HTR-8/SVneo (cell line): ENCODE data around the gene RANGAP1.

ENCODE experiments used
- DNase-seq: peaks from one replicate; pipeline ENCODE4 v3.0.0; 2011; ENCODE audit warnings: low spot score, mixed read lengths; ENCODE audit not compliant: insufficient read length
- FAIRE-seq: peaks from 2 replicates; lab custom pipeline; 2011; peaks lifted over from hg19 to GRCh38; lab: Jason Lieb, UNC

Gene RANGAP1

GRCh38 chr22:41285820-41286638, at the start of gene RANGAP1:
RANGAP1 (minus strand) TSS chr22:41286187; CDS start chr22:41281044, 5,143 bp downstream.
- FAIRE-seq = peak; percentile 90
- DNase-seq = peak; percentile 96

GRCh38 chr22:41334951-41335635, 49.1 kb upstream of the RANGAP1 start:
- DNase-seq (no peak), FAIRE-seq (no peak)

- FAIRE-seq (no peak), DNase-seq (no peak)
Observed at GRCh38 chr22:41334215-41334614, 48.2 kb upstream of the RANGAP1 start.

GRCh38 chr22:41333806-41334205, 47.8 kb upstream of the RANGAP1 start:
- FAIRE-seq (no peak), DNase-seq (no peak)

- FAIRE-seq (no peak), DNase-seq (no peak)
Observed at GRCh38 chr22:41332217-41332939, 46.4 kb upstream of the RANGAP1 start.

- FAIRE-seq (no peak), DNase-seq (no peak)
Observed at GRCh38 chr22:41330169-41330568, 44.2 kb upstream of the RANGAP1 start.

GRCh38 chr22:41327124-41327523, 41.1 kb upstream of the RANGAP1 start:
- FAIRE-seq (no peak), DNase-seq (no peak)

- FAIRE-seq (no peak), DNase-seq (no peak)
Observed at GRCh38 chr22:41324821-41325528, 39.0 kb upstream of the RANGAP1 start.

GRCh38 chr22:41320416-41321240, 34.6 kb upstream of the RANGAP1 start:
- no peak for DNase-seq
- FAIRE-seq = peak; percentile 20

- FAIRE-seq (no peak), DNase-seq (no peak)
Observed at GRCh38 chr22:41315586-41315985, 29.6 kb upstream of the RANGAP1 start.

- DNase-seq (no peak), FAIRE-seq (no peak)
Observed at GRCh38 chr22:41314821-41315220, 28.8 kb upstream of the RANGAP1 start.

GRCh38 chr22:41311487-41311886, 25.5 kb upstream of the RANGAP1 start:
- DNase-seq = no peak
- no peak for FAIRE-seq

- no peak for FAIRE-seq
- no peak for DNase-seq
Observed at GRCh38 chr22:41310336-41310735, 24.3 kb upstream of the RANGAP1 start.

GRCh38 chr22:41308544-41308947, 22.6 kb upstream of the RANGAP1 start:
- no peak for DNase-seq
- no peak for FAIRE-seq

GRCh38 chr22:41308054-41308453, 22.1 kb upstream of the RANGAP1 start:
- DNase-seq (peak; percentile 54), FAIRE-seq (no peak)

GRCh38 chr22:41305646-41306045, 19.7 kb upstream of the RANGAP1 start:
- peak; percentile 79 for DNase-seq
- FAIRE-seq = peak; percentile 55

- DNase-seq = no peak
- no peak for FAIRE-seq
Observed at GRCh38 chr22:41302811-41303210, 16.8 kb upstream of the RANGAP1 start.

- DNase-seq (no peak), FAIRE-seq (no peak)
Observed at GRCh38 chr22:41302021-41302767, 16.2 kb upstream of the RANGAP1 start.
